HEK293T (cell line): ENCODE results near the gene MPND.

Source experiments
- BHLHE40 ChIP-seq: fragments of 450-650 bp; IDR thresholded peaks from 2 replicates; pipeline ENCODE4 v1.6.1; 2016; ENCODE audit warnings: mild to moderate bottlenecking, moderate library complexity, borderline replicate concordance
- CTBP1 ChIP-seq: fragments of 450-650 bp; IDR thresholded peaks from 2 replicates; pipeline ENCODE4 v1.6.1; 2016; ENCODE audit warnings: borderline replicate concordance
- ELF4 ChIP-seq: fragments of 450-650 bp; IDR thresholded peaks from 2 replicates; pipeline ENCODE4 v1.6.1; 2017; ENCODE audit warnings: antibody characterized with exemption
- FOXA1 ChIP-seq: fragments of 450-650 bp; IDR thresholded peaks from 2 replicates; pipeline ENCODE4 v1.6.1; 2016; ENCODE audit warnings: mild to moderate bottlenecking
- FOXM1 ChIP-seq: fragments of 450-650 bp; IDR thresholded peaks from 2 replicates; pipeline ENCODE4 v1.6.1; 2017; ENCODE audit warnings: mild to moderate bottlenecking, borderline replicate concordance
- NFRKB ChIP-seq: fragments of 450-650 bp; IDR thresholded peaks from 2 replicates; pipeline ENCODE4 v1.6.1; 2016; ENCODE audit warnings: mild to moderate bottlenecking, moderate library complexity
- SP1 ChIP-seq: fragments of 450-650 bp; IDR thresholded peaks from 2 replicates; pipeline ENCODE4 v1.6.1; 2017
- ZNF384 ChIP-seq: fragments of 450-650 bp; IDR thresholded peaks from 2 replicates; pipeline ENCODE4 v1.6.1; 2016

- TF ChIP-seq ZNF384 = no peak
- TF ChIP-seq ELF4 = no peak
- no peak for TF ChIP-seq FOXM1
- no peak for TF ChIP-seq CTBP1
- TF ChIP-seq FOXA1 = no peak
- TF ChIP-seq NFRKB = no peak
- no peak for TF ChIP-seq SP1
- TF ChIP-seq BHLHE40 = no peak
Observed at GRCh38 chr19:4346020-4346383, 2.6 kb downstream of the MPND start.
